A673 (cell line): ENCODE results near the gene QKI.

Experiments
- CTCF ChIP-seq: fragments of 300-800, 200-600 bp; sonication (generic); conservative IDR thresholded peaks from 2 replicates; pipeline ENCODE4 v1.5.1; 2017; ENCODE audit warnings: low read depth, mild to moderate bottlenecking, antibody characterized with exemption, low read length, moderate library complexity, mixed read lengths
- EZH2 ChIP-seq: fragments of 200-600 bp; sonication (generic); IDR thresholded peaks from 2 replicates; pipeline ENCODE4 v1.6.1; 2017; ENCODE audit warnings: borderline replicate concordance, low read depth, mild to moderate bottlenecking, mixed read lengths, antibody characterized with exemption, low read length; ENCODE audit not compliant: poor library complexity, severe bottlenecking

GRCh38 chr6:163391985-163392384 lies 22.5 kb upstream of the QKI start:
- TF ChIP-seq CTCF (no peak), EZH2 (no peak)
